ENCODE measurements around the gene INPP5A.

DNA sequence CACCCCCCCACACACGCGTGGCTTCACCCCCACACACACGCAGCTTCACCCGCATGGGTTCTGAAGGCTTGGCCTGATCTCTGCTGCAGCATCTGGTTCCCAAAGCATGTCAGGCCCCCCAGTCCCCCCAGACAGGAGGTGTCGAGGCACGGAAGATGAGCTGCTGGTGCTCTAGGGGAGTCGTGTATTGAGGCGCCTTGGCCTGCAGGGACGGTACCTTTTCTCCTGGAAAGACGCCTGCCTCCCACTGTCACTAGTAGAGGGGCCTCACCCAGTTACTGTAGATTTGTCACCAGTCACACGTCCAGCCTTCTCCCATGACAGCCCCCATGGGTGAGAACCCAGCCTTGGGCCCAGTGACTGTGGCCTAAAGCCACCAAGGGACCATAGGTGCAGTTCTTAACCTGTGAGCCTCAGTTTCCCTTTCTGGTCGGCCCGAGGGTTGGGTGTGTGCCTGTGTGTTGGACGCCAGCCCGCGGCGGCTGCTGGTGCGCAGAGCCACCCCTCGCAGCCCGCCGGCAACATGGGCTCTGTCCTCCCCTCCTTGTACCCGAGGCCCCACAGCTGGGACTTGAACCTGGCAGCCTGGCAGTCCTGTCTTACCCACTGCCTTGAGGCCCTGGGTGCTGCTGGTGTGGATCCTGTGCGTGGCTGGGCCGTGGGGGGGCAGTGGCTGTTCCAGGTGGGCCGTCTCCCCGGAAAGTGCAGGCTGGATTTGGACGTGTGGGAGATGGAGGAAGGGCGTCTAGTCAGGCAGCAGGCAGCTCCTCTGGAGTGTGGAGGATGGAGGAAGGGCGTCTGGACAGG lies 166.6 kb downstream of the INPP5A start:
- TF ChIP-seq POLR2AphosphoS5 (IDR thresholded peaks at IDR 0.05) = no peak
- TF ChIP-seq, protein P1, sequence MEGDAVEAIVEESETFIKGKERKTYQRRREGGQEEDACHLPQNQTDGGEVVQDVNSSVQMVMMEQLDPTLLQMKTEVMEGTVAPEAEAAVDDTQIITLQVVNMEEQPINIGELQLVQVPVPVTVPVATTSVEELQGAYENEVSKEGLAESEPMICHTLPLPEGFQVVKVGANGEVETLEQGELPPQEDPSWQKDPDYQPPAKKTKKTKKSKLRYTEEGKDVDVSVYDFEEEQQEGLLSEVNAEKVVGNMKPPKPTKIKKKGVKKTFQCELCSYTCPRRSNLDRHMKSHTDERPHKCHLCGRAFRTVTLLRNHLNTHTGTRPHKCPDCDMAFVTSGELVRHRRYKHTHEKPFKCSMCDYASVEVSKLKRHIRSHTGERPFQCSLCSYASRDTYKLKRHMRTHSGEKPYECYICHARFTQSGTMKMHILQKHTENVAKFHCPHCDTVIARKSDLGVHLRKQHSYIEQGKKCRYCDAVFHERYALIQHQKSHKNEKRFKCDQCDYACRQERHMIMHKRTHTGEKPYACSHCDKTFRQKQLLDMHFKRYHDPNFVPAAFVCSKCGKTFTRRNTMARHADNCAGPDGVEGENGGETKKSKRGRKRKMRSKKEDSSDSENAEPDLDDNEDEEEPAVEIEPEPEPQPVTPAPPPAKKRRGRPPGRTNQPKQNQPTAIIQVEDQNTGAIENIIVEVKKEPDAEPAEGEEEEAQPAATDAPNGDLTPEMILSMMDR (IDR thresholded peaks at IDR 0.05 in 8 of 11, conservative IDR thresholded peaks at IDR 0.05 in 3 of 11) = no peak
